SK-N-SH (cell line): ENCODE results near the gene MKRN2. TPM values are rescaled to one million over a fixed set of nuclear protein-coding genes. Genes with fewer than 3 reads are reported as not detected.

Experiments
- CTCF ChIA-PET: fragments of 300-600, 350-600 bp; formaldehyde crosslinking; extraction: SDS; loops from one replicate; lab custom pipeline; 2021; lab: Yijun Ruan, JAX
- POLR2A ChIA-PET: fragments of 350-600 bp; sonication (Branson Sonifier 250); formaldehyde crosslinking; extraction: SDS; loops from one replicate; lab custom pipeline; 2020; ENCODE audit warnings: antibody characterized with exemption, inconsistent platforms; lab: Yijun Ruan, JAX
- DNase-seq: peaks from one replicate; pipeline ENCODE4 v3.0.0; 2012
- H2AFZ ChIP-seq: fragments of 200-600 bp; sonication (generic); 2 replicates; pipeline ENCODE4 v1.8.1; 2016; ENCODE audit warnings: antibody characterized with exemption, mild to moderate bottlenecking, low read depth
- H3F3A ChIP-seq: fragments of 200-600 bp; sonication (generic); replicated peaks from 2 replicates; pipeline ENCODE3; 2016; ENCODE audit warnings: antibody characterized with exemption, mild to moderate bottlenecking; ENCODE audit not compliant: insufficient read depth
- H3K27ac ChIP-seq, 2 experiments: fragments of 200-500 bp in 1 of 2; fragments of 200-600 bp in 1 of 2; sonication (Bioruptor generic) in 1 of 2; sonication (generic), shearing (Covaris generic) in 1 of 2; 2 replicates each; pipeline versions ENCODE4 v1.5.1 to v1.6.1; 2014 to 2016; ENCODE audit warnings: low read depth in 2 of 2, inconsistent platforms in 1 of 2, low read length in 1 of 2, mild to moderate bottlenecking in 1 of 2, mixed read lengths in 1 of 2
- H3K27me3 ChIP-seq: fragments of 200-600 bp; sonication (generic), shearing (Covaris generic); 2 replicates; pipeline ENCODE4 v1.6.1; 2016; ENCODE audit warnings: mixed run types; ENCODE audit not compliant: insufficient read depth
- H3K36me3 ChIP-seq, 2 experiments: fragments of 200-500 bp in 1 of 2; fragments of 200-600 bp in 1 of 2; sonication (Bioruptor generic) in 1 of 2; sonication (generic) in 1 of 2; replicated peaks in 1 of 2; 2 replicates each; pipeline versions ENCODE3 to v1.5.1; 2014 to 2016; ENCODE audit warnings: low read length in 1 of 2, mild to moderate bottlenecking in 1 of 2; ENCODE audit not compliant: insufficient read depth in 2 of 2, control insufficient read depth in 1 of 2
- H3K4me1 ChIP-seq, 2 experiments: fragments of 200-500 bp in 1 of 2; fragments of 200-600 bp in 1 of 2; sonication (Bioruptor generic) in 1 of 2; sonication (generic), shearing (Covaris generic) in 1 of 2; 2 replicates each; pipeline versions ENCODE4 v1.5.1 to v1.6.1; 2014 to 2016; ENCODE audit warnings: low read depth in 1 of 2, low read length in 1 of 2, mixed run types in 1 of 2; ENCODE audit not compliant: insufficient read depth in 2 of 2, control insufficient read depth in 1 of 2
- H3K4me2 ChIP-seq: fragments of 200-600 bp; sonication (generic), shearing (Covaris generic); 2 replicates; pipeline ENCODE4 v1.6.1; 2017; ENCODE audit warnings: mixed run types
- H3K4me3 ChIP-seq, 2 experiments: fragments of 200-500 bp in 1 of 2; fragments of 200-600 bp in 1 of 2; sonication (Bioruptor generic) in 1 of 2; sonication (generic), shearing (Covaris generic) in 1 of 2; 2 replicates each; pipeline versions ENCODE4 v1.5.1 to v1.8.1; 2014 to 2016; ENCODE audit warnings: low read depth in 2 of 2, inconsistent platforms in 1 of 2, low read length in 1 of 2, mild to moderate bottlenecking in 1 of 2, mixed read lengths in 1 of 2, moderate library complexity in 1 of 2
- H3K79me2 ChIP-seq: fragments of 200-600 bp; sonication (generic); 2 replicates; pipeline ENCODE4 v1.8.1; 2017; ENCODE audit warnings: mild to moderate bottlenecking; ENCODE audit not compliant: insufficient read depth
- H3K9ac ChIP-seq: fragments of 200-600 bp; sonication (generic); 2 replicates; pipeline ENCODE4 v1.6.1; 2017; ENCODE audit warnings: mixed run types
- H3K9me2 ChIP-seq: fragments of 200-600 bp; sonication (generic); 2 replicates; pipeline ENCODE4 v1.6.1; 2017; ENCODE audit warnings: mixed run types
- H3K9me3 ChIP-seq: fragments of 200-600 bp; sonication (generic); 2 replicates; pipeline ENCODE4 v1.6.1; 2017; ENCODE audit warnings: mixed run types, mild to moderate bottlenecking, moderate library complexity
- H4K20me1 ChIP-seq: fragments of 200-600 bp; sonication (generic); 2 replicates; pipeline ENCODE4 v1.6.1; 2017; ENCODE audit warnings: mild to moderate bottlenecking, mixed run types; ENCODE audit not compliant: insufficient read depth
- CTCF ChIP-seq: fragments of 200-600 bp; sonication (generic); IDR thresholded peaks from 2 replicates; pipeline ENCODE4 v1.6.1; 2017; ENCODE audit warnings: antibody characterized with exemption, mild to moderate bottlenecking, moderate library complexity
- ELF1 ChIP-seq: IDR thresholded peaks from 2 replicates; pipeline ENCODE4 v1.4.0; 2012
- EP300 ChIP-seq, 2 experiments: IDR thresholded peaks; 2 replicates each; pipeline versions ENCODE4 v1.4.0 to v1.6.1; 2012; ENCODE audit warnings: borderline replicate concordance in 1 of 2, low read depth in 1 of 2, low read length in 1 of 2
- EZH2phosphoT487 ChIP-seq: fragments of 200-600 bp; sonication (generic); IDR thresholded peaks from 2 replicates; pipeline ENCODE4 v1.6.1; 2017; ENCODE audit warnings: low read depth, mixed run types, mild to moderate bottlenecking, antibody characterized with exemption, moderate library complexity, borderline replicate concordance
- FOXJ3 ChIP-seq: sonication (generic); formaldehyde crosslinking; IDR thresholded peaks from 2 replicates; pipeline ENCODE4 v1.5.1; 2020; ENCODE audit warnings: mild to moderate bottlenecking, missing genetic modification reagents
- FOXM1 ChIP-seq: IDR thresholded peaks from 2 replicates; pipeline ENCODE4 v1.4.0; 2012; ENCODE audit warnings: low read depth, mild to moderate bottlenecking
- GATA2 ChIP-seq: sonication (generic); formaldehyde crosslinking; IDR thresholded peaks from 2 replicates; pipeline ENCODE4 v1.5.0; 2020; ENCODE audit warnings: mild to moderate bottlenecking, missing genetic modification reagents
- MEF2A ChIP-seq: IDR thresholded peaks from 2 replicates; pipeline ENCODE4 v1.4.0; 2012; ENCODE audit warnings: low read depth, borderline replicate concordance
- NFIC ChIP-seq: IDR thresholded peaks from 2 replicates; pipeline ENCODE4 v1.4.0; 2012; ENCODE audit warnings: borderline replicate concordance
- NRF1 ChIP-seq: IDR thresholded peaks from 2 replicates; pipeline ENCODE4 v1.6.1; 2012; ENCODE audit warnings: low read depth, mild to moderate bottlenecking, low read length
- PBX3 ChIP-seq: IDR thresholded peaks from 2 replicates; pipeline ENCODE4; 2012
- POLR2AphosphoS5 ChIP-seq: IDR thresholded peaks from 2 replicates; pipeline ENCODE4 v1.6.1; 2012; ENCODE audit warnings: low read depth, low read length
- RAD21 ChIP-seq: IDR thresholded peaks from 2 replicates; pipeline ENCODE4 v1.6.1; 2012; ENCODE audit warnings: mild to moderate bottlenecking, low read length
- RCOR1 ChIP-seq: fragments of 150-350 bp; IDR thresholded peaks from 2 replicates; pipeline ENCODE4 v1.6.1; 2017; ENCODE audit warnings: antibody characterized with exemption, low read length
- TAF1 ChIP-seq: IDR thresholded peaks from 2 replicates; pipeline ENCODE4 v1.6.1; 2012; ENCODE audit warnings: low read depth, mild to moderate bottlenecking, low read length, moderate library complexity, borderline replicate concordance
- YY1 ChIP-seq: IDR thresholded peaks from 2 replicates; pipeline ENCODE4 v1.4.0; 2012; ENCODE audit warnings: low read depth, mild to moderate bottlenecking
- ZBTB33 ChIP-seq: IDR thresholded peaks from 2 replicates; pipeline ENCODE4 v1.4.0; 2012; ENCODE audit warnings: low read depth, borderline replicate concordance
- WGBS: methylation state at CpG from one replicate; pipeline ENCODE4 v1.1.6; 2017; ENCODE audit warnings: low lambda C conversion rate; 5-methylcytosine and 5-hydroxymethylcytosine counted together
- polyA plus RNA-seq, 3 experiments: library from polyadenylated mRNA; depleted of rRNA; stranded (reverse); fragments of >200 nt; gene quantifications; 2 replicates each; pipeline ENCODE4 v1.2.3, GENCODE V29; 2012
- TF ChIP-seq, protein P1 (sequence below): fragments of 150-350 bp; IDR thresholded peaks from 2 replicates; pipeline ENCODE4 v1.6.1; 2016; ENCODE audit warnings: mild to moderate bottlenecking, low read depth, low read length

MKRN2 gene
- polyA plus RNA-seq, 1 of the 3 experiments (the other 2 are of a cell fraction) = 29.8 TPM

GRCh38 chr3:12571986-12572385 is 15.1 kb downstream of the MKRN2 start:
- CTCF ChIA-PET = no interaction called here

DNA sequence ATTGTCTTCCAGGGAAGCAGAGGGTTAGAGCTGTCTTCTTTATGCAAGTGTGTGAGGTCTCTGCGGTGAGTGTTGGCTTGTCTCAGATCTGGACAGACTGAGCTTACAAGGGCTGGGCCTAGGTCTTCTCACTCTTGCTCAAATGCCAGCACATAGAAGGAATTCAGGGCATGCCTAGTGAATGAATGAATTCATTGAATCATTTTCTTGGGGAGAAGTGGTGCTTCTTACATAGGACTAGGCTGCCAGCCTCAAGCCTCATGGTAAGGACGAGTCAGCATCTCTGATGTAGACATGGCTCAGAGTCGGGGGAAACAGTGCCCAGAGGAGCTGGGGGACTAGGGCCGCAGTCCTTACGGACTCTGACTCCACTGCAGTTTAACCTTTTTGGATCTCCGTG is 17.2 kb downstream of the MKRN2 start:
- DNase-seq = no peak
- Histone ChIP-seq H3K79me2 (peaks cover 7% of the 10 kb centered on the region; the same call in 1 of the 2 replicates), H3K27me3 (no peaks in the 10 kb centered on the region), H3K4me1 (no peaks in the 10 kb centered on the region), H3K27ac (no peak overlapping the region), H3F3A (peaks cover under 1% of the 10 kb centered on the region), H3K4me3 (no peak overlapping the region), H4K20me1 (no peaks in the 10 kb centered on the region), H3K4me2 (no peak overlapping the region), H3K9me3 (no peaks in the 10 kb centered on the region), H3K36me3 (peaks cover 50 to 65% of the 10 kb centered on the region in 2 experiments), H3K9ac (no peak overlapping the region), H3K9me2 (no peaks in the 10 kb centered on the region), H2AFZ (no peak overlapping the region)
- ChIA-PET CTCF (interaction anchor here (1.5 kb wide), 1 partner anchor 94 kb away, joined by 3 read pairs; no protein-coding TSS in a partner anchor), POLR2A (no interaction called here)
- 90% methylated on average over 2 of the region's 6 CpGs for WGBS
- no peak for TF ChIP-seq TAF1
- TF ChIP-seq CTCF = no peak
- TF ChIP-seq RAD21 = no peak
- TF ChIP-seq EP300 (IDR thresholded peaks at IDR 0.05; ENCODE audit: borderline replicate concordance in 1 of 2, low read depth in 1 of 2, low read length in 1 of 2) = no peak
- no peak for TF ChIP-seq FOXM1
- no peak for TF ChIP-seq ELF1
- no peak for TF ChIP-seq PBX3
- no peak for TF ChIP-seq NRF1
- TF ChIP-seq FOXJ3 = no peak
- no peak for TF ChIP-seq POLR2AphosphoS5
- TF ChIP-seq MEF2A = no peak
- TF ChIP-seq RCOR1 = no peak
- no peak for TF ChIP-seq ZBTB33
- TF ChIP-seq GATA2 (CRISPR knock-in tag) = no peak

More at GRCh38 chr3:12571986-12572385, 15.1 kb downstream of the MKRN2 start:
- peaks cover 44 to 54% of the 10 kb centered on the region in 2 experiments for H3K36me3 ChIP-seq
- no peaks in the 10 kb centered on the region for H3K27me3 ChIP-seq
- no peak overlapping the region for H3K27ac ChIP-seq
- no peak overlapping the region for H3K9ac ChIP-seq
- H3K4me2 ChIP-seq = no peak overlapping the region
- H3K4me3 ChIP-seq = no peak overlapping the region
- H3F3A ChIP-seq = no peaks in the 10 kb centered on the region
- H2AFZ ChIP-seq = no peak overlapping the region
- H4K20me1 ChIP-seq = peaks cover 17% of the 10 kb centered on the region
- no peak for TF ChIP-seq CTCF
- no peak for TF ChIP-seq NFIC
- TF ChIP-seq YY1 = no peak
- TF ChIP-seq, protein P1, sequence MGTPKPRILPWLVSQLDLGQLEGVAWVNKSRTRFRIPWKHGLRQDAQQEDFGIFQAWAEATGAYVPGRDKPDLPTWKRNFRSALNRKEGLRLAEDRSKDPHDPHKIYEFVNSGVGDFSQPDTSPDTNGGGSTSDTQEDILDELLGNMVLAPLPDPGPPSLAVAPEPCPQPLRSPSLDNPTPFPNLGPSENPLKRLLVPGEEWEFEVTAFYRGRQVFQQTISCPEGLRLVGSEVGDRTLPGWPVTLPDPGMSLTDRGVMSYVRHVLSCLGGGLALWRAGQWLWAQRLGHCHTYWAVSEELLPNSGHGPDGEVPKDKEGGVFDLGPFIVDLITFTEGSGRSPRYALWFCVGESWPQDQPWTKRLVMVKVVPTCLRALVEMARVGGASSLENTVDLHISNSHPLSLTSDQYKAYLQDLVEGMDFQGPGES = no peak
- no peak for TF ChIP-seq EZH2phosphoT487
- POLR2A ChIA-PET = no interaction called here
- WGBS = 91% methylated on average over 10 of the region's 11 CpGs
- DNase-seq = no peak
- H3K9me3 ChIP-seq = no peaks in the 10 kb centered on the region
- no peaks in the 10 kb centered on the region for H3K4me1 ChIP-seq
- peaks cover 25% of the 10 kb centered on the region for H3K79me2 ChIP-seq
- H3K9me2 ChIP-seq = no peaks in the 10 kb centered on the region
